ENCODE measurements around the gene ALPI.
"Not testable (repeated sequence)": the region's sequence is repeated elsewhere in the genome, so short reads cannot be mapped to it uniquely, and the experiment has no call there.

ALPI gene

GRCh38 chr2:232443047-232443446 is 12.9 kb upstream of the ALPI start:
- FAIRE-seq = not testable (repeated sequence)

DNA sequence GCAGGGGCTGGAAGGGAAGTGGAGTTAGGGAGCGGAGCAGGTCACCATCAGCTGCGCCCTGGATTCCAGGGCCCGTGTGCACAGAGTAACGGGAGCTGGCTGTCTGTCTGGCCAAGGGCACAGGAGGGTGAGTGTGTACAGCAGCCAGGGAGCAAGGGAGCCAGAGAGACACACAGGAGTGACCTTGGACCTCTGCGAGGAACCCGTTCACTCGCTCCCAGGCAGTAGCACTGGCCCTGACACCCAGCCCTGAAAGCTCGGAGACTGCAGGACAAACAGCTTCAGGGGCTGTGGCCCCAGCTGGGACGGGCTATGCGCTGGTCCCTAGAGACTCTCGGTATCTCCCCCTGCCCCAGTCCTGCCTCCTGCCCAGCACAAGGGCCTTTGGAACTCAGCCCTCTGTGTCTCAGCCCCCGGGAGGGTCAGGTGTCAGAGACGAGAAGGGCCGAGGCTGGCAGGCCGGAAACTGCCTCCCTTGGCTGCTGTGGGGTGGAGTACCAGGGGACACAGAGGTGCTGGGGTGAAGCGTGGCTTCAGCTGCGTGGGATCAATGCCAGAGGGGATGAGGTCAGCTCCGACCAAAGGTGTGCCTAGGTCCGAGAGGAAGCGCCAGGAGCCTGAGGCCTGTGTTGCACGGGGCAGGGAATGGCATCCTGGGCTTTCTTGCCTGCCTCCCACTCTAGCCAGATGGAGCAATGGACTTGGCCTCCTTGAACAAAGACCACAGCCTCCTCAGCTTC is 12.1 kb upstream of the ALPI start:
- FAIRE-seq = not testable (repeated sequence)

- no peak for FAIRE-seq
Measured at GRCh38 chr2:232444409-232445148, 11.4 kb upstream of the ALPI start.

DNA sequence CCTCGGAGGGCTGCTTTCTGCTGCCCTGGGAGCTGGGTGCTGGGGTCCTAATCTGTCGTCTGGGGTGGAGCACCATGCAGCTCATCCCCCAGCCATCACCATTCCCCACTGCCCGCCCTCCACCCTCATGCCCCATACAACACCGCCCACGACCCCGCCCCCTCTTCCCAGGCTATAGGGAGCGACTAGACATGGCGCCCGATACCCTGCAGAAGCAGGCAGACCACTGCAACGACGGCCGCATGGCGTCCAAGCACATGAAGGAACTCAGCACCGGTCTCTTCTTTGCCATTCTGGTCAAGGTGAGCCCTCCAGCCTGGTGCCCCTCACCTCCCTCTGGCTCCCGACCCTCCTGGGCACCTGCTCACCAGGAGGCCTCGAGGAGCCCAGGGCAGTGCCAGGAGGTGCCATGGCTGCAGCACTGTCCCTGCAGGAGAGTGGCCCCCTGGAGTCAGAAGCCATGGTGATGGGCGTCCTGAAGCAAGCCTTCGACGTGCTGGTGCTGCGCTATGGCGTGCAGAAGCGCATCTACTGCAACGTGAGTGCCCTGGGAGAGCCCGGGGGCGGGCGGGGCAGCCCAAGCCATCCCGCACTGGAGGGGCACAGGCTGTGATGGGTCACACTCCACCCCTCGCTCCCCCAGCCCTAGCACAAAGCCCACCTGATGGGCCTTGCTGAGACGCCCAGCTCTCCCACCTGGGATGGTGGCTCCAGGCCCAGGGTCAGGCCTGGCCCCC is 10.6 kb upstream of the ALPI start:
- not testable (repeated sequence) for FAIRE-seq

GRCh38 chr2:232446266-232446777 is 9.6 kb upstream of the ALPI start:
- not testable (repeated sequence) for FAIRE-seq

GRCh38 chr2:232447091-232447620 is 8.8 kb upstream of the ALPI start:
- no peak for FAIRE-seq

- FAIRE-seq = no peak
Measured at GRCh38 chr2:232447638-232448303, 8.2 kb upstream of the ALPI start.

- FAIRE-seq = no peak
Measured at GRCh38 chr2:232448304-232448690, 7.7 kb upstream of the ALPI start.

DNA sequence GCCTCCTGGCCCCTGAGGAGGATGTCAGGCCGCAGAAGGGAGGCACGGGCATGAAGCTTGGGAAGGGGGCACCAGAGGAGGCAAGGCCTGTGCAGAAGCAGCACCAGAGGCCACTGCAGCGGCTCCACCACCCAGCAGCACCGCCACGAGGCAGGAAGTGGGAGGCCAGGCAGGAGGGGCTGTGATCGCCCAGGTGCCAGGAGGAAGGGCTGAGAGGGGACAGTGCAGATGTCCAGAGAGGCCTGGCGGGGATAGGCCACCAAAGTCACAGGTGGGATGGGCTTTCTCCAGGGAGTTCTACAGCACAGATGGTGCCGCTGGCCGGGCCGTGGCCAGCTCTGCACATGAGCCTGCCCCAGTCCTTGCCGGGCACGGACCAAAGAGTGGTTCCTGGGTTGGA is 6.0 kb upstream of the ALPI start:
- no peak for FAIRE-seq

DNA sequence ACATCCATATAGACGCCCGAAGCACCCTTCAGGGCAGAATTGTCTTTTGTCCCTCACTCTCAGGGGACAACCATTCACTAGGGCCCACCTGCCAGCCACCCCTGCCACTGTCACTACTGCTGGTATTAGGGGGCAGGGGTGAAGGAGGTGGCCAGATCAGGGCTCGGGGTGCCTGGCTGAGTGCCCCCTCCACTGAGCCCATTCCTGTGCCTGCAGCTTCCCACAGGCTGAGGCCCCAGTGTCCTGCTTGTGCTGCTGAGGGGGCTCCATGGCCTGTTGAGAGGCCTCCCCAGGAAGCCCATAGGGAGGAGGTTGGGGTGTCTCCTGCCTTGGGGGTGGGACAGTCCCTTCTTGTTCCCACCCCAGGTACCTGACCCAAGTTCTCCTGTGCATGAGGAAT is 4.3 kb upstream of the ALPI start:
- not testable (repeated sequence) for FAIRE-seq

- FAIRE-seq = no peak
Measured at GRCh38 chr2:232454630-232455029, 1.3 kb upstream of the ALPI start.

DNA sequence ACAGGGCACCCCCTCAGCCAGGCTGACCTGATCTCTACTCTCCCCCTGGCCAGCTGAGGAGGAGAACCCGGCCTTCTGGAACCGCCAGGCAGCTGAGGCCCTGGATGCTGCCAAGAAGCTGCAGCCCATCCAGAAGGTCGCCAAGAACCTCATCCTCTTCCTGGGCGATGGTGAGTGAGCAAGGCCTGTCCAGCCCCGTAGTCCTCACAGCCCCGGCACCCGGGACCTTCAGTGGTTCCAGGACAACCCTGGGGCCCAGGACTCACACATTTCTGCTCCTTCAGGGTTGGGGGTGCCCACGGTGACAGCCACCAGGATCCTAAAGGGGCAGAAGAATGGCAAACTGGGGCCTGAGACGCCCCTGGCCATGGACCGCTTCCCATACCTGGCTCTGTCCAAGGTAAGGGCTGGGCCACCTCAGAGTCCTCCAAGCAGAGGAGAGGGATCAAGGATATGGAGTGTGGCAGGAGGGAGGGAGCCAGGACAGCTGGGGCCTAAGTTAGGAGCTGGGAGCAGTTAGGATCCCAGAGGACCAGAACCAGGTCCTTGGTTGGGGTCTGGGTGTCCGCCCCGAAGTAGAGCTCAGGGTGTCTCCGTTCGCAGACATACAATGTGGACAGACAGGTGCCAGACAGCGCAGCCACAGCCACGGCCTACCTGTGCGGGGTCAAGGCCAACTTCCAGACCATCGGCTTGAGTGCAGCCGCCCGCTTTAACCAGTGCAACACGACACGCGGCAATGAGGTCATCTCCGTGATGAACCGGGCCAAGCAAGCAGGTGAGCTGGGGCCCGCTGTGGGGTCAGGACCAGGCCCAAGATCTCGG is 555 bp downstream of the ALPI start:
- FAIRE-seq = no peak

GRCh38 chr2:232457121-232458011 is 1.4 kb downstream of the ALPI start:
- FAIRE-seq = no peak

DNA sequence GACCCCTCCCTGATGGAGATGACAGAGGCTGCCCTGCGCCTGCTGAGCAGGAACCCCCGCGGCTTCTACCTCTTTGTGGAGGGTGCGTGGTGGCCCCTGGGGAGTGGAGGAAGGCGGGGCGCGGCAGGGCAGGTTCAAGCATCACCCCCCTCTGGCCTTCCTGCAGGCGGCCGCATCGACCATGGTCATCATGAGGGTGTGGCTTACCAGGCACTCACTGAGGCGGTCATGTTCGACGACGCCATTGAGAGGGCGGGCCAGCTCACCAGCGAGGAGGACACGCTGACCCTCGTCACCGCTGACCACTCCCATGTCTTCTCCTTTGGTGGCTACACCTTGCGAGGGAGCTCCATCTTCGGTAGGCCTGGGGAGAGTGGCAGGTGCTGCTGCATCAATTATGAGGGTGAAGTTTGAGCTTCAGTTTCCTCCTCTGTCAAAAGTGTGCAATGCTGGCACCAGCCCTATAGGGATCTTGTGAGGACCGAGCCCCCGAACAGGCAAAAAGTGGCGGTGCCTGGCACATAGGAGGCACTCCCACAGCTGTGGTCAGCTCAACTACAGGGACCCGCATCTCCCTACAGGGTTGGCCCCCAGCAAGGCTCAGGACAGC is 2.2 kb downstream of the ALPI start:
- no peak for FAIRE-seq

GRCh38 chr2:232458661-232459418 is 2.9 kb downstream of the ALPI start:
- no peak for FAIRE-seq

GRCh38 chr2:232459419-232460035 is 3.6 kb downstream of the ALPI start:
- FAIRE-seq = no peak

GRCh38 chr2:232460171-232460570 is 4.2 kb downstream of the ALPI start:
- FAIRE-seq = no peak

DNA sequence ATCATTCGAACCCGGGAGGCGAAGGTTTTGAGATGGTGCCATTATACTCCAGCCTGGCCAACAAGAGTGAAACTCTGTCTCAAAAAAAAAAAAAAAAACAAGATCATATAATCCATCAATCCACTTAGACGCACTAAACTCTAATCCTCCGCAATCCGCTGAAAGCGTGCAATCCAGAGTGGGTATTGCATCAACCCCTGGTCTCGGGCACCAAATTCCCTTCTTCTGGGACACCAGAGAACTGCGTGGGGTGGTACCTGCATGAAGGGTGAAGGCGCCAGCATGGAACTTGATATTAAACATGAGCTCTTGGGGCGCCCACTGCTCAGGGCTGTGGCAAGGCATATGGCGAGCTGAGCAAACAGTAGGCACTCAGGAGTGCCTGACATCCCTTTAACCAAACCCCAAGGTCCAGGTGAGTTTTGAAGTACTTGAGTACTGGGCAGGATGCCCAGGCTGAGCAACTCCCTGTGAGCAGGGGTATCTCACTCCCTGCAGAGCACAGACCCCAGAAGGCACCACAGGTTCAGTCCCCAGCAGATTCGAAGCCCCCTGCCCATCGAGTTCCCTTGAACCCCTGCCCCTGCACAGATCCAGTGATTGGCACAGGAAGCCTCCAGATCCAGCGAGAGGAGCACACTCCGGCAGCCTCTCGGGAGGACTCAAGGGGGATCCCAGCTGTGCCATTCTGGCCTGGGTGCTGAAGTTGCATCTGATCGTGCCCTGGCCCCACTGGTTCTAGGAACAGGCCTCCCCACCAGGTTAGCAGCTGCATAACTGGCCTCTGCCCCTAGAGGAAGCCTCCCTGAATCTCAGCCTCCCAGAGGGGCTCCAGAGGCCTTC is 8.0 kb downstream of the ALPI start:
- FAIRE-seq = no peak

Data from colon (tissue), 2 donors.